ENCODE results near the gene SUPT4H1. TPM values are rescaled to one million over a fixed set of nuclear protein-coding genes. Genes with fewer than 3 reads are reported as not detected.

Gene SUPT4H1
- total RNA-seq, 1 experiment from 2014 or later, result 53.8 TPM

- ChIA-PET POLR2A (no interaction called here), CTCF (no interaction called here)
- H3K9me3 ChIP-seq (ENCODE audit: control insufficient read depth, insufficient read depth, low read depth, low read length), result no peaks in the 10 kb centered on the region
- H3K27me3 ChIP-seq (ENCODE audit: control insufficient read depth, insufficient read depth, low read length), result no peaks in the 10 kb centered on the region
- no peak overlapping the region for H3K27ac ChIP-seq (ENCODE audit: low read length)
- BruUV-seq (replicated peaks), result no TSS peak
- in situ Hi-C loops (cut with HindIII; ENCODE audit: low pct_unique_long_range_greater_than_20kb, low sequenced_read_pairs), result no loop called here
- no peaks in the 10 kb centered on the region for H3K36me3 ChIP-seq (ENCODE audit: control insufficient read depth, insufficient read depth, low read length)
- ATAC-seq (no peak), DNase-seq (ENCODE audit: low read depth, low spot score) (no peak)
- intact Hi-C loops (cut with micrococcal nuclease; ENCODE audit: unreplicated experiment), result no loop called here
- H3K4me3 ChIP-seq (ENCODE audit: low read depth in 2 of 2, low read length in 2 of 2), result no peak overlapping the region
- H3K4me1 ChIP-seq (ENCODE audit: control insufficient read depth, insufficient read depth, low read length), result no peaks in the 10 kb centered on the region
- TF ChIP-seq SIN3A (IDR thresholded peaks at IDR 0.05; ENCODE audit: borderline replicate concordance, insufficient read depth, low read depth, low read length) (no peak), POLR2AphosphoS5 (IDR thresholded peaks at IDR 0.05; ENCODE audit: low read depth, low read length) (no peak), TCF7L2 (IDR thresholded peaks at IDR 0.05; ENCODE audit: low read depth, low read length) (no peak)
- TF ChIP-seq, protein P1, sequence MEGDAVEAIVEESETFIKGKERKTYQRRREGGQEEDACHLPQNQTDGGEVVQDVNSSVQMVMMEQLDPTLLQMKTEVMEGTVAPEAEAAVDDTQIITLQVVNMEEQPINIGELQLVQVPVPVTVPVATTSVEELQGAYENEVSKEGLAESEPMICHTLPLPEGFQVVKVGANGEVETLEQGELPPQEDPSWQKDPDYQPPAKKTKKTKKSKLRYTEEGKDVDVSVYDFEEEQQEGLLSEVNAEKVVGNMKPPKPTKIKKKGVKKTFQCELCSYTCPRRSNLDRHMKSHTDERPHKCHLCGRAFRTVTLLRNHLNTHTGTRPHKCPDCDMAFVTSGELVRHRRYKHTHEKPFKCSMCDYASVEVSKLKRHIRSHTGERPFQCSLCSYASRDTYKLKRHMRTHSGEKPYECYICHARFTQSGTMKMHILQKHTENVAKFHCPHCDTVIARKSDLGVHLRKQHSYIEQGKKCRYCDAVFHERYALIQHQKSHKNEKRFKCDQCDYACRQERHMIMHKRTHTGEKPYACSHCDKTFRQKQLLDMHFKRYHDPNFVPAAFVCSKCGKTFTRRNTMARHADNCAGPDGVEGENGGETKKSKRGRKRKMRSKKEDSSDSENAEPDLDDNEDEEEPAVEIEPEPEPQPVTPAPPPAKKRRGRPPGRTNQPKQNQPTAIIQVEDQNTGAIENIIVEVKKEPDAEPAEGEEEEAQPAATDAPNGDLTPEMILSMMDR (IDR thresholded peaks at IDR 0.05), result no peak; the same call in 1 of the 2 replicates
- TF ChIP-seq, protein P2, sequence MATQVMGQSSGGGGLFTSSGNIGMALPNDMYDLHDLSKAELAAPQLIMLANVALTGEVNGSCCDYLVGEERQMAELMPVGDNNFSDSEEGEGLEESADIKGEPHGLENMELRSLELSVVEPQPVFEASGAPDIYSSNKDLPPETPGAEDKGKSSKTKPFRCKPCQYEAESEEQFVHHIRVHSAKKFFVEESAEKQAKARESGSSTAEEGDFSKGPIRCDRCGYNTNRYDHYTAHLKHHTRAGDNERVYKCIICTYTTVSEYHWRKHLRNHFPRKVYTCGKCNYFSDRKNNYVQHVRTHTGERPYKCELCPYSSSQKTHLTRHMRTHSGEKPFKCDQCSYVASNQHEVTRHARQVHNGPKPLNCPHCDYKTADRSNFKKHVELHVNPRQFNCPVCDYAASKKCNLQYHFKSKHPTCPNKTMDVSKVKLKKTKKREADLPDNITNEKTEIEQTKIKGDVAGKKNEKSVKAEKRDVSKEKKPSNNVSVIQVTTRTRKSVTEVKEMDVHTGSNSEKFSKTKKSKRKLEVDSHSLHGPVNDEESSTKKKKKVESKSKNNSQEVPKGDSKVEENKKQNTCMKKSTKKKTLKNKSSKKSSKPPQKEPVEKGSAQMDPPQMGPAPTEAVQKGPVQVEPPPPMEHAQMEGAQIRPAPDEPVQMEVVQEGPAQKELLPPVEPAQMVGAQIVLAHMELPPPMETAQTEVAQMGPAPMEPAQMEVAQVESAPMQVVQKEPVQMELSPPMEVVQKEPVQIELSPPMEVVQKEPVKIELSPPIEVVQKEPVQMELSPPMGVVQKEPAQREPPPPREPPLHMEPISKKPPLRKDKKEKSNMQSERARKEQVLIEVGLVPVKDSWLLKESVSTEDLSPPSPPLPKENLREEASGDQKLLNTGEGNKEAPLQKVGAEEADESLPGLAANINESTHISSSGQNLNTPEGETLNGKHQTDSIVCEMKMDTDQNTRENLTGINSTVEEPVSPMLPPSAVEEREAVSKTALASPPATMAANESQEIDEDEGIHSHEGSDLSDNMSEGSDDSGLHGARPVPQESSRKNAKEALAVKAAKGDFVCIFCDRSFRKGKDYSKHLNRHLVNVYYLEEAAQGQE (IDR thresholded peaks at IDR 0.05; ENCODE audit: insufficient read depth in 1 of 2, low read depth in 2 of 2, low read length in 1 of 2), result no peak
These were observed 39.2 kb downstream of the SUPT4H1 start for GRCh38 chr17:58312829-58313228.

- intact Hi-C loops (cut with micrococcal nuclease; ENCODE audit: unreplicated experiment) (no loop called here), in situ Hi-C loops (cut with HindIII; ENCODE audit: low pct_unique_long_range_greater_than_20kb, low sequenced_read_pairs) (no loop called here)
- no peak overlapping the region for H3K4me3 ChIP-seq (ENCODE audit: low read depth in 2 of 2, low read length in 2 of 2)
- H3K36me3 ChIP-seq (ENCODE audit: control insufficient read depth, insufficient read depth, low read length), result no peaks in the 10 kb centered on the region
- TF ChIP-seq, protein P1 (IDR thresholded peaks at IDR 0.05), result no peak
- no peak for TF ChIP-seq SIN3A (IDR thresholded peaks at IDR 0.05; ENCODE audit: borderline replicate concordance, insufficient read depth, low read depth, low read length)
- TF ChIP-seq TCF7L2 (IDR thresholded peaks at IDR 0.05; ENCODE audit: low read depth, low read length), result no peak
- TF ChIP-seq POLR2AphosphoS5 (IDR thresholded peaks at IDR 0.05; ENCODE audit: low read depth, low read length), result no peak
- TF ChIP-seq, protein P2 (IDR thresholded peaks at IDR 0.05; ENCODE audit: insufficient read depth in 1 of 2, low read depth in 2 of 2, low read length in 1 of 2), result no peak
- CTCF ChIA-PET, result no interaction called here
- no peaks in the 10 kb centered on the region for H3K4me1 ChIP-seq (ENCODE audit: control insufficient read depth, insufficient read depth, low read length)
- BruUV-seq (replicated peaks), result no TSS peak
- H3K27ac ChIP-seq (ENCODE audit: low read length), result no peak overlapping the region
- H3K9me3 ChIP-seq (ENCODE audit: control insufficient read depth, insufficient read depth, low read depth, low read length), result no peaks in the 10 kb centered on the region
- H3K27me3 ChIP-seq (ENCODE audit: control insufficient read depth, insufficient read depth, low read length), result no peaks in the 10 kb centered on the region
- POLR2A ChIA-PET, result no interaction called here
- DNase-seq (ENCODE audit: low read depth, low spot score), result no peak
- ATAC-seq, result no peak
These were observed 39.9 kb downstream of the SUPT4H1 start for GRCh38 chr17:58312021-58312630.

Data from Panc1 (cell line).